ENCODE measurements around the gene PEPD.

PEPD gene

DNA sequence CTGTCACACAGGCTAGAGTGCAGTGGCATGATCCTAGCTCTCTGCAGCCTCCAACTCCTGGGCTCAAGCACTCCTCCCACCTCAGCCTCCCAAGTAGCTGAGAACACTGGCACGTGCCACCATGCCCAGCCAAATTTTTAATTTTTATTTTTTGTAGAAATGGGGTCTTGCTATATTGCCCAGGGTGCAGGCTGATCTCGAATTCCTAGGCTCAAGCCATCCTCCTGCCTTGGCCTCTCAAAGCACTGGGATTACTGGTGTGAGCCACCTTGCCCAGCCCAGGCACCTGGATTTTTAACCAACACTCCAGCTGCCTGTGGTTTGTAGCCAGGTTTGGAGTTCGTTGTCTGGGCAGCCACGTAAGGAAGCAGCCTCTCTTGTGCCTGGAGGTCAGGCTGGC, 9.3 kb upstream of the PEPD start:
- no peak for DNase-seq (ENCODE audit: low spot score)
- CTCF ChIA-PET = interaction anchor here (0.6 to 0.7 kb wide), 2 partner anchors 29 to 79 kb away, joined by 3 to 5 read pairs; no protein-coding TSS in a partner anchor
- TF ChIP-seq, protein P1, sequence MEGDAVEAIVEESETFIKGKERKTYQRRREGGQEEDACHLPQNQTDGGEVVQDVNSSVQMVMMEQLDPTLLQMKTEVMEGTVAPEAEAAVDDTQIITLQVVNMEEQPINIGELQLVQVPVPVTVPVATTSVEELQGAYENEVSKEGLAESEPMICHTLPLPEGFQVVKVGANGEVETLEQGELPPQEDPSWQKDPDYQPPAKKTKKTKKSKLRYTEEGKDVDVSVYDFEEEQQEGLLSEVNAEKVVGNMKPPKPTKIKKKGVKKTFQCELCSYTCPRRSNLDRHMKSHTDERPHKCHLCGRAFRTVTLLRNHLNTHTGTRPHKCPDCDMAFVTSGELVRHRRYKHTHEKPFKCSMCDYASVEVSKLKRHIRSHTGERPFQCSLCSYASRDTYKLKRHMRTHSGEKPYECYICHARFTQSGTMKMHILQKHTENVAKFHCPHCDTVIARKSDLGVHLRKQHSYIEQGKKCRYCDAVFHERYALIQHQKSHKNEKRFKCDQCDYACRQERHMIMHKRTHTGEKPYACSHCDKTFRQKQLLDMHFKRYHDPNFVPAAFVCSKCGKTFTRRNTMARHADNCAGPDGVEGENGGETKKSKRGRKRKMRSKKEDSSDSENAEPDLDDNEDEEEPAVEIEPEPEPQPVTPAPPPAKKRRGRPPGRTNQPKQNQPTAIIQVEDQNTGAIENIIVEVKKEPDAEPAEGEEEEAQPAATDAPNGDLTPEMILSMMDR (conservative IDR thresholded peaks at IDR 0.05; ENCODE audit: low read depth) = no peak
- POLR2A ChIA-PET (ENCODE audit: low non-redundant PET) = no interaction called here
- H3K27ac ChIP-seq = no peak overlapping the region

DNA sequence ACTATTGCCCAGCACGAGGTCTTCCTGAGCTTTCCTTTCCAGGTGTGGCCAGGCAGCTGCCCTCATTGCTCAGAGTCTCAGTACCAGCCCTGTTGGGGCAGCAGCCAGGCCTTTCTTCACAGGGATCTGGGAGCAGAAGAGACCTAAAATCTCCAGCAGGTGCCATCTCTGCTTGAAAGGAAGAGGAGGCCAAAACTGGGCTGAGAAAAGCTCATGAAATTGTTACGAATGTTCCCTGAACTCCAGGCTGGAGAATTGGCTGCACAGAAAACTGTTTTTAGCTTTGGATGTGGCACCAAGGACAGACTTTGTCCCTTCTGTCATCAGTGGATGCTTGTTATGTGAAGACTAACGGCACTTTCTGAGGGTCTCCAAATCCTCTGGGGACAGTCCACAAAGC, 8.7 kb upstream of the PEPD start:
- TF ChIP-seq, protein P1 (conservative IDR thresholded peaks at IDR 0.05; ENCODE audit: low read depth) = no peak
- CTCF ChIA-PET = interaction anchor here (0.6 to 0.7 kb wide), 2 partner anchors 12 to 28 kb away, joined by 3 to 4 read pairs; no protein-coding TSS in a partner anchor
- no peak for DNase-seq (ENCODE audit: low spot score)
- POLR2A ChIA-PET (ENCODE audit: low non-redundant PET) = no interaction called here
- no peak overlapping the region for H3K27ac ChIP-seq

DNA sequence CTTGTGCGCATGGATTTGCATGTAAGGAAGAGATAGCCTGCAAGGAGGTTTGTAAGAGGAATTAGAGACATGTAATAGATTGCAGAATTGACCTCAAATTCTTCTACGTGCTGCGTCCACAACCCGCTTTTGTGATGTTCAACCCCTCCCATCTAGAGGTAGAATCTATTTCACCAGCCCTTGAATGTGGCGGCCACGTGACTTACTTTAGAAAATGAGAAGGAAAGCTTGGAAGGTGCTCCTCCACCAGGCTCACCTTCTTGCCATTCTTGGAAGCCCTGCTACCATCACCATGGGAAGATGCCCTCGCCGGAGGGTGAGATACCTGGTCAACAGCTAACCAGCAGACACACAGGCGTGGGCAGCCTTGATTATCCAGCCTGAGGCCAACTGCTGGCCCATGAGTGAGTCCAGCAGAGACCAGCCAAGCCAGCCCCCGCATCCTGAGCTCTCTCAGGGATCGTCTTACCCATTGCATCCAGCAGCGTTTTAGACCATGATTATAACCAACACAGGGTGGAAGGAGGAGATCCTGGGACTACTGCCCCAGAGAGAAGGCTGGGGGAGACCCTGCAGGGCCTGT, 7.6 kb upstream of the PEPD start:
- H3K27ac ChIP-seq = no peak overlapping the region
- POLR2A ChIA-PET (ENCODE audit: low non-redundant PET) = no interaction called here
- CTCF ChIA-PET = no interaction called here
- TF ChIP-seq, protein P1 (conservative IDR thresholded peaks at IDR 0.05; ENCODE audit: low read depth) = no peak
- no peak for DNase-seq (ENCODE audit: low spot score)

DNA sequence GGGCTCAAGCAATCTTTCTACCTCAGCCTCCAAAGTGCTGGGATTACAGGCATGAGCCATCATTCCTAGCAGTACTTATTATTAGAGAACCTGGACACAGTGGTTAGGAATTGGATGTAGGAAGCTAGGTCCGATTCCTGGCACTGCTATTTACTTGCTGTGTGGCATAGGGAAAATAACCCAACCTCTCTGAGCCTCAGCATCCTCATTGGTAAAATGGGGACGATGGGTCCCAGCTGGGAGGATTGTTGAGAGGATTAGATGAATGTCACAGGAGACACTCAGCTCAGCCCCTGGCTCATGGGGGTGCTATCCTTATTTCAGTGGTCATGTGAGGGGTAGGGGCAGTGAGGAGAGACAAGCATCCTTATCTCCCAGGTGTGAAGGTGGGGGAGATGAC, 6.8 kb upstream of the PEPD start:
- no peak overlapping the region for H3K27ac ChIP-seq
- DNase-seq (ENCODE audit: low spot score) = no peak
- ChIA-PET CTCF (no interaction called here), POLR2A (ENCODE audit: low non-redundant PET) (no interaction called here)
- TF ChIP-seq, protein P1 (conservative IDR thresholded peaks at IDR 0.05; ENCODE audit: low read depth) = no peak

DNA sequence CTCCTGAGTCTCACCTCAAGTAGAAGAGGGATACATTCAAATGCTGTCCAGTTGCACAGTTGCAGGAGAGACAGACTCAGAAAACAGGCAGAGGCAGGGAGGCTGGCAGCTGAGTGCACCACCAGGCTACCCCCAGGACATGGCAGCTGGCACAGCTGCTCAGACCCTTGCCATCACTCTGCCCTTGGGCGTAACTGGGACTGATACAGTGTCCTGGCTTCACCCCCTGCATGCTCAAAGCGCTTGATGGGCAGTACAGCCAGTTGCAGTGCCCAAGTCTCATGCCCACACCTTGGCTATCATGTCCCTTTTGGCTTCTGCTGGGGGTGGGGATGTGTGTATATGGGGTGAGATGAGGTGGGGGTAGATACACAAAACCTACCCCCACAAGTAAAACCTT, 5.5 kb upstream of the PEPD start:
- TF ChIP-seq, protein P1 (conservative IDR thresholded peaks at IDR 0.05; ENCODE audit: low read depth) = no peak
- CTCF ChIA-PET = no interaction called here
- POLR2A ChIA-PET (ENCODE audit: low non-redundant PET) = no interaction called here
- DNase-seq (ENCODE audit: low spot score) = no peak
- H3K27ac ChIP-seq = no peak overlapping the region

DNA sequence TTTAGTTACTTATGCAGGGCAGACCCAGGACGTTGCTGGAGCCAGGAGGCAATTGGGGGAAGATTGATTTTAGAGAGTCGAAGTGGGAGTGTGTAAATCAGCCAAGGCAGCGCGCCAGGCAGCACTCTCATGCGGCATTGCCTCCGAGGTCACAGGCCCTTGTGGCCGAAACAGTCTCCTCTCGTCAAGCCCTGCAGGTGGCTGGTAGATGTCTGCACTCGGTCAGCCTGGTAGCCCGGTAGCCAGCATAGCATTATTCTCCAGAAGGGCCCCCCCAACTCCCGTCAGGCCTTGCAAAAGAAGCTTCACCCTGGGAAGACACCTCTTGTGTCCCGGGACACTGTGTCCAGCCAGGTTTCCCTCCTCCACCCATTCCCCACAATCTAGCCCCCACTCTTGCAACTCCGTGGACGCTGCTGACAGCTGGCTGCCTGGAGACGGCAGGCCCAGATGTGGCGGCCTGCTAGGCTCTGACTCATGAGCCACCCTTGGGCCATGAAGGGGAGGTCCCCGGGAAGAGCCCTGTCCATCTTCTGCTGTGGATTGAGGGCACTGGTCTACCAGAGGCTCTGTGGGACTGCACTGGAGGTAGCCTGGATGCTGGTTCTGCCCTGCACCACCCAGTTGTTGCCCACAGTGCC, 2.6 kb upstream of the PEPD start:
- H3K27ac ChIP-seq = no peak overlapping the region
- TF ChIP-seq, protein P1 (conservative IDR thresholded peaks at IDR 0.05; ENCODE audit: low read depth) = no peak
- ChIA-PET CTCF (no interaction called here), POLR2A (ENCODE audit: low non-redundant PET) (no interaction called here)
- DNase-seq (ENCODE audit: low spot score) = no peak
